HK-2 (cell line): ENCODE measurements around the gene TBC1D4.
A peak's percentile ranks its signal among the peaks of the same experiment; 100 is the strongest.

Experiments used
- DNase-seq: peaks from one replicate; pipeline ENCODE4 v3.0.0-alpha.2; 2018; ENCODE audit not compliant: unreplicated experiment

The TBC1D4 gene

DNA sequence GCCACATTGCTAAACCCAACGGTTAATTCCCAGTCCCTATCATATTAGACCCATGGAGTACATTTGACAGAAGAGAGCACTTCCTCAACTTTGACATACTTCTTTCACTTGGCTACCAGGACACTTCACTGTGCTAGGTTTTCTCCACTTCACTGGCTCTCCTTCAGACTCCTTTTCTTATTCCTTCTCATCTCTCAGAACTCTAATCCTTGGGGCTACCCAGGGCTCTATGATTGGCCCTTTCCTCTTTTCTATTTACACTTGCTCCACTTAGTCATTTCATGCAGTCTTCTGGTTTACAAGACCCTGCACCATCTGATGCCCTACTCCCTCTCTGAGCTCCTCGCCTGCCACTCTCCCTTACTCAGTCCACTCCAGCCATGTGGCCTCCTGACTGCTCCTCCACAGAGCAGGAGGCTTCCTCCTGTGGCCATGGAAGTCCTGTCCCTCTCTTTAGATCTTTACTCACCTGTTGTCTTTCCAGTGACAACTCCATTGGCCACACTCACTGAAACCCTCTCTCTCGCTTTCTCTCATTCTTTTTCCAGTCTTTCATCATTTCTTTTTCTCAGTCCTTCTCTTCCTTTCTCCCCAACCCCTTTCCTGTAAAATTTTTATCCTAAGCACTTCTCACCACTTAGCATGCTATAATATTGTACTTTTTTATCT, 90.4 kb downstream of the TBC1D4 start:
- no peak for DNase-seq

DNA sequence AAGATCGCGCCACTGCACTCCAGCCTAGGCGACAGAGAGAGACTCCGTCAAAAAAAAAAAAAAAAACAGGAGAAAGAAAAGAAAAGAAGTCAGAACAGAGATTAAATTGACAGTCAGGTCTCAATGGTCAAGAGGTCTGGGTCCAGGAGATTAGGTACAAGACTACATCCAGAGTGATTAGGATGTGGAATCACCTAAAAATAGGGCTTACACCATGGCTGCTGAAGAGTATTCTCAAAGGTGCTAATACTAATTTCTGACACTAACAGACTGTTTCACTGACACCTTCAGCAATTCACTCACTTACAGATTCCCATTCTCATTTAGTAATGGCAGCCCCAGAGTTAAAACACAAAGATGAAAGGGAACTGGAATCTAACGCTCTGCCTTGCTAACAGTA, 91.7 kb downstream of the TBC1D4 start:
- DNase-seq = no peak

DNA sequence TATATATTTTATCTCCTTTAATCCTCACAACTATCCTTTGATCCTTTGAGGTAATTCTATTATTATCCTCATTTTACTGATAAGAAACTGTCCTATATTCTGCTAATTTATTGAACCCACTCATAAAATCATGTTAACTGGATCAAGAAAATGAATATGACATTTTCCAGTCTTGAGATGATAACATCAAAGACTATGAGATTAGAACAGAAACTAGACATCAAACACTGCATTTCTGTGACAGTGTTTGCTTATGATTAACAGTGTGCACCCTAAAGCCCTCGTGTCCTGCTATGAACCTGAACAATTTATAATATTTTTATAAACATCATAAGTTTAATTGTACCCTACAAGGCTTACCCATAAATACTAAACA, 96.3 kb downstream of the TBC1D4 start:
- no peak for DNase-seq

DNA sequence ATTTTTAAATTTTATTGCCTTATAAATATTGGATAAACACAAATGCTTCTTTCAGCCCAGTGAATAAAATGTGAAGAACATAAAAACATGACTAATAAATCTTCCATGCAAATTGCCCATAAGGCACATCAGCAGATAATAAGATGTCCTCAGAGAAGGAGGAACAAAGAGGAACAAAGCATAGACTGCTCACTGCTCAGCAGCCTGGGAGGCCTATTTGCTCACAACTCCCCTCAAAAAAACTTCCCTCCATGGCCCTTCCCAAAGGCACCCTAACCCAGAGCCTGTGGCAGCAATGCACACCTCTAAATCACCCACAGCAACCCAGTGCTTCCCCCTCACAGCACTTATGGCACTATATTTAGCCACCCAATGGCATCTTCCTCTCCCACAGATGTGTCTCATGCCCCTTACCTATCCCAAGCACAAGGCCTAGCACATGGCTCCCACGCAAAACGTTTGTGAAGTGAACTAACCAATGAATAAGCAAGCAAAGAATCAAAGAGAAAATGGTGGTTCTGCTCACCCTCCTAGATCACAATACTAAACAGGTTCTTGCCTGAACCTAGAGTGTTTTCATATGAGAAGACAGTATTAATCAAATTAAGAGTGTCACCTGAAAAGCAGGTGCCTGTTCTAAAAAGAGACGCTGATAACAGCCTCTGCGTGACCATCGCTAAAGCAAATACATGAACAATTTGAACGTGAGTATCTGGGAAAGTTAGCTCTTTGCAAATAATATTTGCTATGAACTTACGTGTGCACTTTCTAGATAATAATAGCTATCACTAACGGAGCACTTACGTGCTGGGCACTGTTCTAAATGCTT, 96.9 kb downstream of the TBC1D4 start:
- no peak for DNase-seq

GRCh38 chr13:75383064-75383715, 98.8 kb downstream of the TBC1D4 start:
- no peak for DNase-seq

DNA sequence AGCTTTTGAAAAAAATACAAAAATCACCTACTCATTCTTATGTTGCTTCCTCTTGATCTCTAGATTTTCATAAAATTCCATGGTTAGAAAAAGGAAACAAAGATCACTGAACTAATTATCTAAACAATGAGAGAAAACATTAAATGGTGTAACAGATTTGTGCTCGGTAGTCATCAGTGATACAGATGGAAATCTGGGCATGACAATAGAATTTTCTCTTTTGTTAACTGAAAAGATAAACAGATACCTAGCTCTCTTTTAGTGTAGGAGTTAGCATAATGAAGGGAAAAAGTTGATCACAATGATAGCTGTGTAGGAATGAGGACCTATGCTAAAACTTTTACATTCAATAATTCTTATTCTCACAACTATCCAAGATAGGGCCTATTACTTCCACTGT, 103.7 kb downstream of the TBC1D4 start:
- no peak for DNase-seq

- DNase-seq = no peak
Measured at GRCh38 chr13:75376792-75377402, 105.1 kb downstream of the TBC1D4 start.

GRCh38 chr13:75375329-75375728, 106.6 kb downstream of the TBC1D4 start:
- no peak for DNase-seq

GRCh38 chr13:75373988-75374387, 108.0 kb downstream of the TBC1D4 start:
- DNase-seq = no peak

DNA sequence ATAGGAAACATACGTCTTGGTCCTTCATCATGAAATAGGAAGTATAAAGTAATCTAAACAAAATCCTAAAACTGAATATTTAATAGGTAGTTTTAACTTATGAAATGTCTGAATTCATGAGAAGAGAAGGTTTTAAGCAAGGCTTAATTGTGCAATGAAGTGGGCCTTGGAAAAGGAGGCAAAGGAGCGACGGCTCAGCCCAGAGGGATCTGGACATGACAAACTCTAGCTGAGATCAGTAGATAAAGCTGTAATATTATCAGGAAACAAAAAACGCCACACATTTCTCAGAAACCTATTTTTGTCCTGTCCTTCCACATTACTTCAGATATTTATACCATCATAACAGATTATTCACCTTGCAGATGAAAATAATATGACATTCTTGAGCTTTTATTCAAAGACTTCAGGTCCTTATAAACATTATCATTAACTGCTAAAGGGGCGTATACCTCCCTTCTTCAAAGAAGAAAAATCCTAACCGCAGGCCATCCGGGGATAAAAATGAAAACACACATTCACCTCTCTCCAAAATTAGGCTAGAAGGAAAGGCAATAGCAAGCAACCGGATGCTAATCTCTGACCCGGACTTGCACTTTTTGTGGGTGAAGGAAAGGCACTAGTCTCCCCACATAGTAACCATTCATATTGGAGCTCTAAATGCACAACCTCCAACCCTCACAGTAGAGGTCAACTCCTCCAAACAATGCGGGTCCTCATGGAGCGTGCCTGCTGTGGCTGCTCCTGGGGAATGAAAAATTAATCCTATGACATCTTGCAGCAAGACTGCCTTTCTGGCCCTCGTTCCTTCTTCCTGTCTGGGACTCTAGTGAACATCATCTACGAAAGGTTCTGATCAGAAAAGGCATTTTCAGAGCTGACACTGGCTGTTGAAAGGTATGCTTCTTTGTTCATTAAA, 108.8 kb downstream of the TBC1D4 start:
- no peak for DNase-seq

GRCh38 chr13:75372517-75372916, 109.5 kb downstream of the TBC1D4 start:
- DNase-seq = no peak

DNA sequence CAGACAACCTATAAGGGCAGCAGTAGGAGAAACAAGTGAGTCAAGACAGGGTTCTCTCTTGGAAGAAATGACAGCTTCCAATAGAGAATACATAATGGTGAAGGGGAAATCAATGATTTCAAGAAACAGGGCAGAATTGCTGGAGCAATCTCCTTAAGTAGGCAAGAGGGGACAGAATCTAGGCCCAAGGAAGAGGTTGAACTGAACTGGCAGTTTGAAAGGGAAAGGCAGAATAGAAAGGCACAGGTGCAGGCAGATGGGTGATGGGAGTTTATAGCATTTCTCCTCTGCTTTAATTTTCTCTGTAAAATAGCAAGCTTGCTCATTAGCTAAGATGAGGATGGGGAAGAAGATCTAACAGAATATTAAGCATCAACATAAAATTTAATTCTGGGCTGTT, 110.8 kb downstream of the TBC1D4 start:
- no peak for DNase-seq

DNA sequence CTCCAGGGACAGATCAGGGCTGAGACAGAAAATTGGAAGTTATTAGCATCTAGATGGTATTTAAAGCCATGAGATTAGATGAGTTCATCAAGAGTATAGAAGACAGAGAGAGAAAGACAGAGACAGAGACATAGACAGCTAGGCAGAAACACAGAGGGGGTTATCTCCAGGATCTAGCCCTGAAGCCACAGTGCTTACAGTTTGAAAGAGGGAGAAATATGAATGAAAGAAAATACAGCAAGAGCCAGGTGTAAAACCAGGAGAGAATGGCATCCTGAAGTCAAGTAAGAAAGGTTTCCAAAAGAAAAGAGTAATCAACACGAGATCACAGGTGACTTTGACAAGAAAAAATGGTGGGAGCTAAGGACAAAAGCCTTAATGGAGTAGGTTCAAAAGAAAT, 111.2 kb downstream of the TBC1D4 start:
- no peak for DNase-seq

DNA sequence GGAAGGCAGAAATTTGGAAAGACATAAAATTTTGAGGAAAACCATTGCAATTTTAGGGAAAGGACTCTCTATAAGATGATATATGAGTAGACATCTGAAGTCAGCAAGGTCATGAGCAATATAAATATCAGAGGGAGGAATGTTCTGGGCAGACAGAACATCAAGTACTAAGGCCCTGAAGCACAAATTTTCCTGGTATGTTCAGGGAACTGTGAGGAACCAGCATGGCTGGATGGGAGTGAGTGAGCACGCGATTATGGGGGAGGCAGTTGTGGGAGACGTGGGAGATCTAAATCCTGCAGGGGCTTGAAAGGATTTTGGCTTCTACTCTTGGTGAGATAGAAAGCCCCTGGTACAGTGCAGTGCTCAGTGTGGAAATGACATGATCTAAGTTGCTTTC, 112.0 kb downstream of the TBC1D4 start:
- DNase-seq = no peak

GRCh38 chr13:75368167-75368566, 113.8 kb downstream of the TBC1D4 start:
- no peak for DNase-seq

GRCh38 chr13:75366380-75367280, 115.3 kb downstream of the TBC1D4 start:
- no peak for DNase-seq

DNA sequence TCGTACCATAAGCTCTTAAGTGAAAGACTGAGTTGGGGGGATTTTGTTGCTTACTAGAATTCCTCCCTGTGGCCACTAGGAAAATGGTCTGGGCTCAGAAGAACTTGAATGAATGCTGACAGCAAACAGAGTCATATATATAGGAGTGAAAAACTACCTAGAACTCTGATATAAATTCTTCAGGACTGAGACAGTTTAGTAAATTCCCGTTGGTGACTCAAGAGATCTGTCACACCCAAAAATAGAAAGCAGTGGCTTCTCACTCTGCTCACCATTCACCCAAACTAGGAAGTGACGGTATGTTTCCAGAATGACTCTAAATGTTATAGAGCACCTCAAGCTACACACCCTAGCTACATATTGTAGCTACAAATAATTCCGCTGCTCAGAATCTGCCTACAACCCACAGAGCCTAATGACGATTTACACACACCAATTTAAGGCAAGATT, 116.2 kb downstream of the TBC1D4 start:
- peak; percentile 14 for DNase-seq

DNA sequence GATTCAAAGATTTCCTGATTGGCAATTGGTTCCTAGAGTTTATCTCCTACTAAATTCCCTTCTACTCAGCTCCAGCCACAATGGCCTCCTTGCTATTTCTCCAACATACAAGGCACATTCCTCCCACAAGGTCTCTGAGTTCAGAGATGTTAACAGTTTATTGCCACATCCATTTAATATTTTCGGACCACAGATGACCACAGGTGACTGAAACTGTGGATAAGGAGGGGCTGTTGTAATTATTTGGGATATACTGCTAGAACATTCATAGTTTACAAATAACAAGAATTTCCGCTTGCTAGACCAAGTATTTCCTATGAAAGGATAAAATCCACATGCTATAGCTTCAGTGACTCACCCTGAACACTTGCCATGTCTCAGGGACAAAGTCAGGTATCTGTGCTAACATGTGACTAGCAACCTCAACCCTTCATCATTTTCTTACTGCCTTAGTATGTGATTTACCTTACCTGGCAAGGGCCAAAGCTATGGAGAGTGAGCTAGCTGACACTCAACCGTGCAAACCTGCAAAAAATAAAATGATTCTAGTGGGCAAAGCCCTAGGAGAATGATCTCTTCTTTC, 117.7 kb downstream of the TBC1D4 start:
- no peak for DNase-seq

GRCh38 chr13:75363371-75363770, 118.6 kb downstream of the TBC1D4 start:
- no peak for DNase-seq

DNA sequence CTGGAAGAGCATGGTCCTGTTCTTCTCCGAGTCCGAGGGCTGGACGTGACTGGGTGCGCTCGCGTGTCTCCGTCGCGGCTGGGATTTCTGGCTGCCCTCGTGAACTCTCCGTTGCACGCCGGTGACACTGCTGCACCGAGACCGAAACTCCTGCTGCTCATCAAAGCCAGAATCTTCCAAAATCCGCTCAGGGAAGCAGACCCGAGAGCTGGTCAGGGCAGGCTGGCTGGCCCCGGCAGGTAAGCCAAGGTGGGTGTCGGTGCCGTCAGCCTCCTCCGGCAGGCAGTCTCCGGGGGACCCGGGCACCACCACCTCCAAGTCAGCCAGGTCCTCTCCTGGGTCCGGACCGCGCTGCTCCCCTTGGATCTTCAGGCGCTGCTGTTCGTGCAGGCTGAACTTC, 119.9 kb downstream of the TBC1D4 start:
- DNase-seq = no peak
